GM23338 (cell line): ENCODE measurements around the gene GSX2. TPM values are rescaled to one million over a fixed set of nuclear protein-coding genes. Genes with fewer than 3 reads are reported as not detected.

Source experiments
- ATAC-seq: fragments of 200-7000 bp; cut with Tn5 transposase; 3 replicates; pipeline ENCODE4 v1.9.1; 2020
- DNase-seq: peaks from one replicate; pipeline ENCODE4 v3.0.0-alpha.2; 2015; ENCODE audit warnings: low spot score
- H2AFZ ChIP-seq: fragments of 200-600 bp; sonication (generic); 2 replicates; pipeline ENCODE4 v1.8.0; 2016; ENCODE audit warnings: antibody characterized with exemption, mild to moderate bottlenecking, moderate library complexity
- H3F3A ChIP-seq: fragments of 200-600 bp; sonication (generic); replicated peaks from 2 replicates; pipeline ENCODE4 v1.8.0; 2017; ENCODE audit warnings: antibody characterized with exemption, mixed run types, low read depth
- H3K27ac ChIP-seq: fragments of 200-600 bp; sonication (generic); 2 replicates; pipeline ENCODE4 v1.6.1; 2016; ENCODE audit warnings: low read depth
- H3K27me3 ChIP-seq: fragments of 200-600 bp; sonication (generic); 2 replicates; pipeline ENCODE4 v1.8.0; 2016; ENCODE audit warnings: mild to moderate bottlenecking, mixed run types, moderate library complexity; ENCODE audit not compliant: insufficient read depth
- H3K36me3 ChIP-seq: fragments of 200-600 bp; sonication (generic); 2 replicates; pipeline ENCODE4 v1.8.0; 2016; ENCODE audit warnings: mild to moderate bottlenecking; ENCODE audit not compliant: insufficient read depth
- H3K4me1 ChIP-seq: fragments of 200-600 bp; sonication (generic); 2 replicates; pipeline ENCODE4 v1.8.0; 2016; ENCODE audit warnings: mild to moderate bottlenecking, moderate library complexity; ENCODE audit not compliant: insufficient read depth
- H3K4me2 ChIP-seq: fragments of 200-600 bp; sonication (generic); 2 replicates; pipeline ENCODE4 v1.7.1; 2017; ENCODE audit warnings: mixed run types
- H3K4me3 ChIP-seq: fragments of 200-600 bp; sonication (generic); 2 replicates; pipeline ENCODE4 v1.6.1; 2016; ENCODE audit warnings: mixed run types
- H3K79me2 ChIP-seq: fragments of 200-600 bp; sonication (generic); replicated peaks from 2 replicates; pipeline ENCODE4 v1.8.0; 2017; ENCODE audit warnings: mild to moderate bottlenecking; ENCODE audit not compliant: insufficient read depth
- H3K9me2 ChIP-seq: fragments of 200-600 bp; sonication (generic); 2 replicates; pipeline ENCODE4 v1.8.0; 2017; ENCODE audit not compliant: insufficient read depth
- H4K20me1 ChIP-seq: fragments of 200-600 bp; sonication (generic); replicated peaks from 2 replicates; pipeline ENCODE4 v1.8.0; 2017; ENCODE audit warnings: mild to moderate bottlenecking; ENCODE audit not compliant: insufficient read depth
- H3K27ac Mint-ChIP-seq: 2 replicates; pipeline ENCODE4 v1.8.0; 2020; ENCODE audit warnings: inconsistent platforms, mild to moderate bottlenecking, moderate library complexity, mixed read lengths
- H3K27me3 Mint-ChIP-seq: 3 replicates; pipeline ENCODE4 v1.8.0; 2022; ENCODE audit warnings: low read depth, mild to moderate bottlenecking, moderate library complexity, mixed read lengths, inconsistent platforms; ENCODE audit not compliant: insufficient read depth, poor library complexity
- H3K36me3 Mint-ChIP-seq: 3 replicates; pipeline ENCODE4 v1.8.0; 2021; ENCODE audit warnings: low read depth, mild to moderate bottlenecking, inconsistent platforms, moderate library complexity, mixed read lengths
- H3K4me1 Mint-ChIP-seq: 3 replicates; pipeline ENCODE4 v1.8.0; 2020; ENCODE audit warnings: mild to moderate bottlenecking, inconsistent platforms, mixed read lengths
- H3K4me3 Mint-ChIP-seq: 3 replicates; pipeline ENCODE4 v1.8.0; 2021; ENCODE audit warnings: moderate library complexity, mild to moderate bottlenecking, inconsistent platforms, mixed read lengths
- H3K9me3 Mint-ChIP-seq: 3 replicates; pipeline ENCODE4 v1.8.0; 2020; ENCODE audit warnings: moderate library complexity, mild to moderate bottlenecking, inconsistent platforms, mixed read lengths
- EZH2 ChIP-seq: fragments of 200-600 bp; sonication (generic); IDR thresholded peaks from one replicate; pipeline ENCODE4 v1.8.0; 2017; ENCODE audit warnings: antibody characterized with exemption, mild to moderate bottlenecking, low read depth; ENCODE audit not compliant: unreplicated experiment
- EZH2phosphoT487 ChIP-seq: fragments of 200-600 bp; sonication (generic); IDR thresholded peaks from one replicate; pipeline ENCODE4 v1.8.1; 2018; ENCODE audit warnings: antibody characterized with exemption; ENCODE audit not compliant: unreplicated experiment
- polyA plus RNA-seq: library from polyadenylated mRNA; unstranded; fragments of >200 nt; fragmentation: Nextera tagmentation; extraction: Ambion mirVana; gene quantifications from 2 replicates; pipeline ENCODE4 v1.2.1, GENCODE V29; 2016
- total RNA-seq: library from RNA; depleted of rRNA; stranded (reverse); fragments of >200 nt; shearing (Covaris generic); gene quantifications from 2 replicates; pipeline ENCODE4 v1.2.3, GENCODE V29; 2014
- TF ChIP-seq, protein P1 (sequence below): IDR thresholded peaks from 2 replicates; pipeline ENCODE4 v1.6.1; 2016; ENCODE audit warnings: antibody characterized with exemption
- TF ChIP-seq, protein P2 (sequence below), 2 experiments: fragments of 200-600 bp in 1 of 2; sonication (generic) in 1 of 2; conservative IDR thresholded peaks; 2 replicates each; pipeline versions ENCODE4 v1.5.1 to v1.6.1; 2016 to 2017; ENCODE audit warnings: antibody characterized with exemption in 2 of 2, low read depth in 2 of 2, mild to moderate bottlenecking in 2 of 2, moderate library complexity in 1 of 2

GSX2 gene
- total and polyA plus RNA-seq, 2 experiments from 2014 or later, result 0.34 TPM; not detected in 1

DNA sequence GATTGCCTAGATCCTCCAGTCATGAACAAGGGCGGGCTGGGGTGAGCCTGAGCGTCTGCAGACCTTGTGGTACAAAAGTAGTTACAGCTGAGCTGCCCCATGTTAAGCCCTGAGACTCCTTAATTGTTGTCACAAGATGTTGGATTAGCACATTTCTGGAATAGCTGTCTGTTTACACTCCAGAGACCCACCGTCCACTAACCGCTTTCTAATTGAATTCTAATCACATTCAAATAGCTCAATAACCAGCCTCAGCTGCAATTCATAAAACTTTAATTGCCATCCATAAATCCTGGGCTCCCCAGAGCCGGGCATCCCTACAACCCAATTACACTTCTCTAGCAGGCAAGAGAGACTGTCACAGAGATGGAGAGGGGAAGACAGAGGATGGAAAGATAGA, 1.6 kb upstream of the GSX2 start:
- H3K4me2 ChIP-seq, result peak overlapping the region; percentile 87
- H3K27me3 Mint-ChIP-seq, result peaks cover 100% of the 10 kb centered on the region

DNA sequence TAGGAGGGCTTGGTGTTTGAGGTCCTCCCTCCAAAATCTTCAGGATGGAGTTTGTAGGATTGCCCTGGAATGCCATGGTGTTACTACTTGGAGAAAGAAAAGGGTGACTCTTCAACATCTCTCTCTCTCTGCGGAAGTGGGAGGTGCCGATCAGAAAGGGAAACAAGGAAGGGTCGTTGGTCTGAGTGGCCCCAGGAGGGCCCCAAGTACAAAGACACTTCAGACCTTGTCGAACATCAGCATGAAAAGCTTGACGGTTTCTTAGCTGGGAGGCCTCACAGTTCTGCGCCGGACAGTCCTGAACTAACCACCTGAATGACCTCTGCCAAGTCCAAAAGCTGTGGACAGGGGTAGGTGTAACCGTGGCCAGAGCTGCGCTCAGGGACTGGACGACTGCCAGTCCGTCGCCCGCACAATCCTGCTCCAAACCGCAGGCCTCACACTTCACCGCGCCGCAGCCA, 646 bp upstream of the GSX2 start:
- Histone ChIP-seq H3K27me3 (peaks cover 100% of the 10 kb centered on the region), H3K4me2 (peak overlapping the region; percentile 87), H2AFZ (peak overlapping the region; percentile 92), H3K9me2 (no peaks in the 10 kb centered on the region), H3K27ac (no peak overlapping the region), H3K4me1 (peaks cover 85% of the 10 kb centered on the region), H4K20me1 (peaks cover 4% of the 10 kb centered on the region), H3K79me2 (no peaks in the 10 kb centered on the region), H3K36me3 (no peaks in the 10 kb centered on the region), H3F3A (peaks cover 48% of the 10 kb centered on the region), H3K4me3 (peak overlapping the region; percentile 62)
- Mint-ChIP-seq H3K36me3 (no peaks in the 10 kb centered on the region), H3K27ac (no peak overlapping the region), H3K4me3 (peak overlapping the region; percentile 65), H3K9me3 (no peaks in the 10 kb centered on the region), H3K4me1 (peaks cover 82% of the 10 kb centered on the region), H3K27me3 (peaks cover 100% of the 10 kb centered on the region)
- TF ChIP-seq EZH2 (peak; percentile 19), EZH2phosphoT487 (peak; percentile 64)
- TF ChIP-seq, protein P1, sequence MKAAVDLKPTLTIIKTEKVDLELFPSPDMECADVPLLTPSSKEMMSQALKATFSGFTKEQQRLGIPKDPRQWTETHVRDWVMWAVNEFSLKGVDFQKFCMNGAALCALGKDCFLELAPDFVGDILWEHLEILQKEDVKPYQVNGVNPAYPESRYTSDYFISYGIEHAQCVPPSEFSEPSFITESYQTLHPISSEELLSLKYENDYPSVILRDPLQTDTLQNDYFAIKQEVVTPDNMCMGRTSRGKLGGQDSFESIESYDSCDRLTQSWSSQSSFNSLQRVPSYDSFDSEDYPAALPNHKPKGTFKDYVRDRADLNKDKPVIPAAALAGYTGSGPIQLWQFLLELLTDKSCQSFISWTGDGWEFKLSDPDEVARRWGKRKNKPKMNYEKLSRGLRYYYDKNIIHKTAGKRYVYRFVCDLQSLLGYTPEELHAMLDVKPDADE, result no peak
- ATAC-seq (peak; percentile 9), DNase-seq (peak; percentile 67)

More for the DNA sequence above, 1.6 kb upstream of the GSX2 start:
- Histone ChIP-seq H3K4me3 (peak overlapping the region; percentile 62), H4K20me1 (peaks cover 4% of the 10 kb centered on the region), H3K27ac (no peak overlapping the region), H3K4me1 (peaks cover 79% of the 10 kb centered on the region), H3K36me3 (no peaks in the 10 kb centered on the region), H2AFZ (no peak overlapping the region), H3K79me2 (no peaks in the 10 kb centered on the region), H3K9me2 (no peaks in the 10 kb centered on the region), H3F3A (peaks cover 51% of the 10 kb centered on the region), H3K27me3 (peaks cover 100% of the 10 kb centered on the region)
- no peak overlapping the region for H3K27ac Mint-ChIP-seq
- H3K9me3 Mint-ChIP-seq, result no peaks in the 10 kb centered on the region
- H3K4me1 Mint-ChIP-seq, result peaks cover 85% of the 10 kb centered on the region
- ATAC-seq (no peak), DNase-seq (peak; percentile 34)
- TF ChIP-seq EZH2phosphoT487, result no peak
- no peaks in the 10 kb centered on the region for H3K36me3 Mint-ChIP-seq
- H3K4me3 Mint-ChIP-seq, result peak overlapping the region; percentile 65; the same call in 2 of the 3 replicates

DNA sequence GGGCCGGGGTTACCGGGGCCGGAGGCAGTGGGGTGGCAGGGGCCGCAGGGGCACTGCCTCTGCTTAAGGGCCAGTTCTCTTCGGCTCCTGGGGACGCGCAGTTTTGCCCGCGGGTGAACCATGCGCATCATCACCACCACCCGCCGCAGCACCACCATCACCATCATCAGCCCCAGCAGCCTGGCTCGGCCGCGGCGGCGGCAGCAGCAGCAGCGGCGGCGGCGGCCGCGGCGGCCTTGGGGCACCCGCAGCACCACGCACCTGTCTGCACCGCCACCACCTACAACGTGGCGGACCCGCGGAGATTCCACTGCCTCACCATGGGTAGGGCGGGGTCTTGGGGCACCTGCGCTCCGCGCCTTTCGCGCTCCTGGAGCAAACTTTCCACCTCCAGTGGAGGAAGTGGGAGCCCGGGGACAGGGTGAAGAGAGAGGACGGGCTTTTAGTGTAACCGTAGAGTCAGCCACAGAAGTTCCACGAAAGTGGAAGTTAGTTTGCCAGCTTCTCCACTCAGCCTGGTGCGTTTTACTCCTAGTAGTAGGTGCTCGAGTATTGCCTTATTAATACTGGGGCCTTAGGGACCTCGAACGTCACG, 729 bp downstream of the GSX2 start:
- H3K4me2 ChIP-seq, result peak overlapping the region; percentile 87
- no peaks in the 10 kb centered on the region for H3K9me3 Mint-ChIP-seq
- H3K27me3 Mint-ChIP-seq, result peaks cover 100% of the 10 kb centered on the region
- ATAC-seq (peak; percentile 1), DNase-seq (peak; percentile 39)
- peak overlapping the region; percentile 62 for H3K4me3 ChIP-seq
- peaks cover 100% of the 10 kb centered on the region for H3K27me3 ChIP-seq
- H3F3A ChIP-seq, result peaks cover 37% of the 10 kb centered on the region
- no peak overlapping the region for H3K27ac Mint-ChIP-seq
- no peaks in the 10 kb centered on the region for H3K79me2 ChIP-seq
- H2AFZ ChIP-seq, result peak overlapping the region; percentile 61; the same call in 1 of the 2 replicates
- no peaks in the 10 kb centered on the region for H3K36me3 Mint-ChIP-seq
- TF ChIP-seq EZH2phosphoT487, result peak; percentile 59
- TF ChIP-seq EZH2, result peak; percentile 95
- TF ChIP-seq, protein P2, sequence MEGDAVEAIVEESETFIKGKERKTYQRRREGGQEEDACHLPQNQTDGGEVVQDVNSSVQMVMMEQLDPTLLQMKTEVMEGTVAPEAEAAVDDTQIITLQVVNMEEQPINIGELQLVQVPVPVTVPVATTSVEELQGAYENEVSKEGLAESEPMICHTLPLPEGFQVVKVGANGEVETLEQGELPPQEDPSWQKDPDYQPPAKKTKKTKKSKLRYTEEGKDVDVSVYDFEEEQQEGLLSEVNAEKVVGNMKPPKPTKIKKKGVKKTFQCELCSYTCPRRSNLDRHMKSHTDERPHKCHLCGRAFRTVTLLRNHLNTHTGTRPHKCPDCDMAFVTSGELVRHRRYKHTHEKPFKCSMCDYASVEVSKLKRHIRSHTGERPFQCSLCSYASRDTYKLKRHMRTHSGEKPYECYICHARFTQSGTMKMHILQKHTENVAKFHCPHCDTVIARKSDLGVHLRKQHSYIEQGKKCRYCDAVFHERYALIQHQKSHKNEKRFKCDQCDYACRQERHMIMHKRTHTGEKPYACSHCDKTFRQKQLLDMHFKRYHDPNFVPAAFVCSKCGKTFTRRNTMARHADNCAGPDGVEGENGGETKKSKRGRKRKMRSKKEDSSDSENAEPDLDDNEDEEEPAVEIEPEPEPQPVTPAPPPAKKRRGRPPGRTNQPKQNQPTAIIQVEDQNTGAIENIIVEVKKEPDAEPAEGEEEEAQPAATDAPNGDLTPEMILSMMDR (conservative IDR thresholded peaks at IDR 0.05; ENCODE audit: low read depth in 2 of 2), result no peak
- H3K9me2 ChIP-seq, result no peaks in the 10 kb centered on the region
- no peak overlapping the region for H3K27ac ChIP-seq
- no peaks in the 10 kb centered on the region for H3K36me3 ChIP-seq
- H3K4me3 Mint-ChIP-seq, result peak overlapping the region; percentile 64
- peaks cover 85% of the 10 kb centered on the region for H3K4me1 ChIP-seq
- H4K20me1 ChIP-seq, result peaks cover 9% of the 10 kb centered on the region; the same call in 1 of the 2 replicates
- peaks cover 80% of the 10 kb centered on the region for H3K4me1 Mint-ChIP-seq
